Measurements from ENCODE around the gene FGF8. TPM values are rescaled to one million over a fixed set of nuclear protein-coding genes. Genes with fewer than 3 reads are reported as not detected.

FGF8 gene
- total RNA-seq, 2 donors from 2014 or later = 13.3 to 46.5 TPM

- H3K27ac ChIP-seq (ENCODE audit: low read depth, low read length) = no peak overlapping the region
- Mint-ChIP-seq H3K4me3 (no peak overlapping the region), H3K36me3 (ENCODE audit: low read depth) (no peaks in the 10 kb centered on the region), H3K27me3 (ENCODE audit: insufficient read depth) (no peaks in the 10 kb centered on the region), H3K4me1 (peaks cover 41% of the 10 kb centered on the region), H3K9me3 (no peaks in the 10 kb centered on the region), H3K27ac (no peak overlapping the region)
- DNase-seq = no peak
- no peaks in the 10 kb centered on the region for H3K36me3 ChIP-seq (ENCODE audit: control insufficient read depth, insufficient read depth, low read length)
- no peaks in the 10 kb centered on the region for H3K9me3 ChIP-seq (ENCODE audit: control insufficient read depth, low read length)
- no peaks in the 10 kb centered on the region for H3K27me3 ChIP-seq (ENCODE audit: control insufficient read depth, insufficient read depth, low read length, poor library complexity, severe bottlenecking)
- H3K4me1 ChIP-seq (ENCODE audit: control insufficient read depth, insufficient read depth, low read length) = peaks cover 11% of the 10 kb centered on the region
- no peak overlapping the region for H3K4me3 ChIP-seq (ENCODE audit: low read length)
- 91 to 93% methylated on average over 2 of the region's 2 CpGs for WGBS, 2 experiments (ENCODE audit: insufficient coverage in 1 of 2, insufficient read length in 1 of 2)
- no peak overlapping the region for H3K9ac ChIP-seq (ENCODE audit: extremely low read depth, low read length, poor library complexity, severe bottlenecking)
- no peak for TF ChIP-seq CTCF (conservative IDR thresholded peaks at IDR 0.05)
These were observed 51.5 kb downstream of the FGF8 start for GRCh38 chr10:101724446-101724845.

GRCh38 chr10:101723176-101723575, 52.7 kb downstream of the FGF8 start:
- Histone ChIP-seq H3K36me3 (ENCODE audit: control insufficient read depth, insufficient read depth, low read length) (no peaks in the 10 kb centered on the region), H3K4me1 (ENCODE audit: control insufficient read depth, insufficient read depth, low read length) (peaks cover 18% of the 10 kb centered on the region), H3K9me3 (ENCODE audit: control insufficient read depth, low read length) (no peaks in the 10 kb centered on the region), H3K27me3 (ENCODE audit: control insufficient read depth, insufficient read depth, low read length, poor library complexity, severe bottlenecking) (no peaks in the 10 kb centered on the region), H3K27ac (ENCODE audit: low read depth, low read length) (no peak overlapping the region), H3K9ac (ENCODE audit: extremely low read depth, low read length, poor library complexity, severe bottlenecking) (no peak overlapping the region), H3K4me3 (ENCODE audit: low read length) (no peak overlapping the region)
- H3K4me3 Mint-ChIP-seq = no peak overlapping the region
- WGBS, 2 experiments (ENCODE audit: insufficient coverage in 1 of 2, insufficient read length in 1 of 2) = 95% methylated on average over 2 of the region's 3 CpGs; no CpG with 5 or more reads in 1 of the 2 experiments
- no peak overlapping the region for H3K27ac Mint-ChIP-seq
- no peaks in the 10 kb centered on the region for H3K27me3 Mint-ChIP-seq (ENCODE audit: insufficient read depth)
- no peaks in the 10 kb centered on the region for H3K9me3 Mint-ChIP-seq
- TF ChIP-seq CTCF (conservative IDR thresholded peaks at IDR 0.05) = no peak
- DNase-seq = no peak
- H3K4me1 Mint-ChIP-seq = peaks cover 47% of the 10 kb centered on the region
- H3K36me3 Mint-ChIP-seq (ENCODE audit: low read depth) = no peaks in the 10 kb centered on the region

- no peak overlapping the region for H3K4me3 ChIP-seq (ENCODE audit: low read length)
- H3K36me3 ChIP-seq (ENCODE audit: control insufficient read depth, insufficient read depth, low read length) = no peaks in the 10 kb centered on the region
- H3K27ac ChIP-seq (ENCODE audit: low read depth, low read length) = no peak overlapping the region
- no peaks in the 10 kb centered on the region for H3K9me3 ChIP-seq (ENCODE audit: control insufficient read depth, low read length)
- no peak overlapping the region for H3K9ac ChIP-seq (ENCODE audit: extremely low read depth, low read length, poor library complexity, severe bottlenecking)
- no peaks in the 10 kb centered on the region for H3K9me3 Mint-ChIP-seq
- H3K27ac Mint-ChIP-seq = no peak overlapping the region
- DNase-seq = no peak
- WGBS, 2 experiments (ENCODE audit: insufficient coverage in 1 of 2, insufficient read length in 1 of 2) = 85 to 92% methylated on average over 2 of the region's 2 CpGs
- H3K4me3 Mint-ChIP-seq = no peak overlapping the region
- H3K27me3 ChIP-seq (ENCODE audit: control insufficient read depth, insufficient read depth, low read length, poor library complexity, severe bottlenecking) = no peaks in the 10 kb centered on the region
- H3K27me3 Mint-ChIP-seq (ENCODE audit: insufficient read depth) = no peaks in the 10 kb centered on the region
- peaks cover 51% of the 10 kb centered on the region for H3K4me1 Mint-ChIP-seq
- no peak for TF ChIP-seq CTCF (conservative IDR thresholded peaks at IDR 0.05)
- H3K36me3 Mint-ChIP-seq (ENCODE audit: low read depth) = no peaks in the 10 kb centered on the region
- peaks cover 18% of the 10 kb centered on the region for H3K4me1 ChIP-seq (ENCODE audit: control insufficient read depth, insufficient read depth, low read length)
These were observed 54.1 kb downstream of the FGF8 start for GRCh38 chr10:101721806-101722205.
